NCI-H2107 treated with DMSO at 0.1 percent for 48 hours (cell line): ENCODE measurements around the gene SENP3.
A peak's percentile ranks its signal among the peaks of the same experiment; 100 is the strongest.

Experiments
- DNase-seq: peaks from one replicate; lab custom pipeline; 2025; ENCODE audit not compliant: unreplicated experiment; lab: John Stamatoyannopoulos, UW

SENP3 gene

GRCh38 chr17:7575959-7576358 is 14.2 kb downstream of the SENP3 start:
- no peak for DNase-seq

DNA sequence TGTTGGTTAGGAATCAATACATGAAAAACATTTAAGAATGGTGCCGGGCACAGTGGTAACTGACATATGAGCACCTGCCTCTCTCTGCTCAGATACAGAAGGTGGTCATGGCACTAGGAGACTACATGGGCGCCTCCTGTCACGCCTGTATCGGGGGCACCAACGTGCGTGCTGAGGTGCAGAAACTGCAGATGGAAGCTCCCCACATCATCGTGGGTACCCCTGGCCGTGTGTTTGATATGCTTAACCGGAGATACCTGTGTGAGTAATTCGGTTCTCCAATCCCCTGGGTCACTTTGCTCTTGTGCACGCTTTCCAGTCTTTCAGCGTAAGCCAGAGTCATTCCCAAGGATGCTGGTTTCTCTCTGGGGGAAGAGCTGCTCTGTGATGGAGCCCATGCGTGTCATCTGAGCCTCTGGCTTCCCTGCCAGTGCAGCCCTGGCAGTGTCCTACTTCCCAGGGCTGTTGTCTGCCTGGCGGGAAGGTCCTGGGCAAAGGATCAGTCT is 14.8 kb downstream of the SENP3 start:
- no peak for DNase-seq

GRCh38 chr17:7577327-7578199 is 15.8 kb downstream of the SENP3 start:
- no peak for DNase-seq

DNA sequence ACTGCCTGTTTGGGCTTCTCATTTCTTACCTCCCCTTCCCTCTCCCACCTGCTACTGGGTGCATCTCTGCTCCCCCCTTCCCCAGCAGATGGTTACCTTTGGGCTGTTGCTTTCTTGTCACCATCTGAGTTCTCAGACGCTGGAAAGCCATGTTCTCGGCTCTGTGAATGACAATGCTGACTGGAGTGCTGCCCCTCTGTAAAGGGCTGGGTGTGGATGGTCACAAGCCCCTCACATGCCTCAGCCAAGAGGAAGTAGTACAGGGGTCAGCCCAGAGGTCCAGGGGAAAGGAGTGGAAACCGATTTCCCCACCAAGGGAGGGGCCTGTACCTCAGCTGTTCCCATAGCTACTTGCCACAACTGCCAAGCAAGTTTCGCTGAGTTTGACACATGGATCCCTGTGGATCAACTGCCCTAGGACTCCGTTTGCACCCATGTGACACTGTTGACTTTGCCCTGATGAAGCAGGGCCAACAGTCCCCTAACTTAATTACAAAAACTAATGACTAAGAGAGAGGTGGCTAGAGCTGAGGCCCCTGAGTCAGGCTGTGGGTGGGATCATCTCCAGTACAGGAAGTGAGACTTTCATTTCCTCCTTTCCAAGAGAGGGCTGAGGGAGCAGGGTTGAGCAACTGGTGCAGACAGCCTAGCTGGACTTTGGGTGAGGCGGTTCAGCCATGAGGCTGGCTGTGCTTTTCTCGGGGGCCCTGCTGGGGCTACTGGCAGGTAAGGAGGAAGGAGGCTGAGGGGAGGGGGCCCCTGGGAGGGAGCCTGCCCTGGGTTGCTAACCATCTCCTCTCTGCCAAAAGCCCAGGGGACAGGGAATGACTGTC is 17.5 kb downstream of the SENP3 start, which contains the start of gene CD68:
TSS of gene CD68 (plus strand) at position 638 of the 833 bp plus-strand sequence. CDS start at position 678, 40 bp downstream.
- no peak for DNase-seq

- DNase-seq = no peak
Measured at GRCh38 chr17:7579834-7580603, 18.3 kb downstream of the SENP3 start.

DNA sequence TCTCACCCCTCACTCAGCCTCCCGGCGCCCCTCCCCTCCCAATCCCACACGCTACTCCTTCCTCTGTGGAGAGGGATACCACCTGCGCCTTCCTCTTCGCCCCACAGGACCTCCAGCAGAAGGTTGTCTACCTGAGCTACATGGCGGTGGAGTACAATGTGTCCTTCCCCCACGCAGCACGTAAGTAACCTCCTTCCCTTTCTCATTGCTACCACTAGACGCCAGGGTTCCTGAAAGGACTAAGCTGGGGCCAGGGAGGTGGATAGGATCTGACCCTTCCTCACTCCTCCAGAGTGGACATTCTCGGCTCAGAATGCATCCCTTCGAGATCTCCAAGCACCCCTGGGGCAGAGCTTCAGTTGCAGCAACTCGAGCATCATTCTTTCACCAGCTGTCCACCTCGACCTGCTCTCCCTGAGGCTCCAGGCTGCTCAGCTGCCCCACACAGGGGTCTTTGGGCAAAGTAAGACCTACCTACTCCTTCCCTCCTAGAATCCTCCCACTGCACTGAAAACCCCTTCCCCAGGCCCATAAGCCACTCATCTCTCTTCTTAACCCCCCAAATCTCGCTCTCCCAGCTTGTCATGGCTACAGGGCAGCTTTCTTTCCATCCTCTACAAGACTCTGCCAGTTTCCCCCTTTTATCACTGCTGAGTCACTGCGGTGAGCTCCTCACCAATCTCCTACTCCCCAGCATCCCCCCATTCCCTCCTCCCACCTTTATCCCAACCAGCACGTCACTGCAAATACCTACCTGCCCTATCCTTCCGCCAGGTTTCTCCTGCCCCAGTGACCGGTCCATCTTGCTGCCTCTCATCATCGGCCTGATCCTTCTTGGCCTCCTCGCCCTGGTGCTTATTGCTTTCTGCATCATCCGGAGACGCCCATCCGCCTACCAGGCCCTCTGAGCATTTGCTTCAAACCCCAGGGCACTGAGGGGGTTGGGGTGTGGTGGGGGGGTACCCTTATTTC is 19.2 kb downstream of the SENP3 start:
- DNase-seq = no peak

DNA sequence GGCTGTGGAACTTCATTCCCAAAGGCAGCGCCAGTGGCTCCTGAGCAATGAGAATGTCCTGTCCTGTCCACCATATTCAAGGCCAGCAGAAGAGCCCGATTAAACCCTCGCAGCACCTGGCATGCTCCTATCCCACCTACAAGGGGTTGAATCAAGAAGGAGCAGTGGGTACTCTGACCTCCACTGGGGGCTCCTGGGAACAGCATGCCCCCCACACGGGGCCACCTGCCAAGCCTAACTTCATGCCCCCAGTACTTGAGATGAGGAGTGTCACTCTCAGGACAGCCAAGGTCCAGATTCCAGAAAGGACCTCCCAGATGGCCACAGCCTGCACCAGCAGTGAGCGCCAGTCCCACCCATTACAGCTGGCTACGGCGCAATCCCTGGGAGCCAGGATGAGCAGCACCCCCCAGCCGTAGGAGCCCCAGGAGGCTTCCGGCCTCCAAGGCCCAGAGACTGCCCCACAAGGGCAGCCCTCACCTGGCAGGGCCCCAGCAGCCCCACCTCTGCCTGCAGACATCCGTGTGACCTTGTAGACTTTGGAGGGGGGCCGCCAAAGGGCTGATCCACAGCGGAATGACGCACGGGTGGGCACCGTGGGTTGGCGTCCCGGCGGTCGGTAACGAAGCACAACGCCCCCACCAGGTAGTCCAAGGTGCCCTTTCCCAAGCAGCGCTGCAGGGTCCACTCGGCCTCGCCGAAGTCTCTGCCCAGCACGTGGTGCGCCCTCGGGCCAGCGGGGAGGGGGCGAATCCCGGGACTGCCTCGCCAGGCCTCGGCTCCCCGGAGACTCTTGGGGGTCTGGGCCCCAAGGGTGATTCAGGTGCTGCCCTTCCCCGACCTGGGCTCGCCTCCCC is 20.9 kb downstream of the SENP3 start:
- DNase-seq = no peak

DNA sequence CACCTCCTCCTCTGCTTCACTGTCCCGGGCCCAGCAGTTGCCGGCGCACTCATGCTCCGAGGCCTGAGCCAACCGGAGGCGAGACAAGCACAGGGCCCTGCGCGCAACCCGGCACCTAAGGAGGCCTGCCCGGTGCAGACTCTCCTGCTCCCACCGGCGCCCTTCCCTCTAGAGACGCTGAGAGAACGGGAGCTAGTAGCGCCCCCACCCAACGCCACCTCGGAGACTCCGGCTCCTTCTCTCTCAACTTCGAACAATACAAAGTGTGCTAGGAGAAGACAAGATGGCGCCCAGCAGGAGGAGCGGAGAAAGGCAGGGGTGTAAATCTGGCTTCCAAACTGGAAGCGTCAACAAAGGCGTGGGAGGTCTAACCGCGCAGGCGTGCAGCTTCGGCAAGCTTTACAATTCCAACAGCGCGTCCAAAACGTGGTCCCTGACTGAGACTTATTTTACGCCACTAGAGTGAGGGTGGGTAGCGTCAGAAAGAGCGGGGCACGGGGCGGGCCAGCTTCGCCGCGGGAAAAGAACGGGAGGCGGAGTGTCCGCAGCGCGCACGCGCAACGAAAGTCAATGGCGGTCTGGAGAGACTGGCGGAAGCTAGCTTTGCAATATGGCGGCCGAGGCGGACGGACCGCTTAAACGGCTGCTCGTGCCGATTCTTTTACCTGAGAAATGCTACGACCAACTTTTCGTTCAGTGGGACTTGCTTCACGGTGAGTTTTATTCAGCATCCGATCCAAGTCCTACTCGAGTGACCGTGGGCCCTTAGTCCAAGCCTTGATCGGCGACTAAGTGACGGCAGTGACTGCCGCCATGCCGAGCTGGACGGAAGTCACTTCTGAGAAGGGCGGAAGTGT is 21.8 kb downstream of the SENP3 start, which contains the start of gene MPDU1:
TSS of gene MPDU1 (plus strand) at position 600 of the 857 bp plus-strand sequence. CDS start at position 611, 11 bp downstream.
- peak; percentile 72 for DNase-seq

DNA sequence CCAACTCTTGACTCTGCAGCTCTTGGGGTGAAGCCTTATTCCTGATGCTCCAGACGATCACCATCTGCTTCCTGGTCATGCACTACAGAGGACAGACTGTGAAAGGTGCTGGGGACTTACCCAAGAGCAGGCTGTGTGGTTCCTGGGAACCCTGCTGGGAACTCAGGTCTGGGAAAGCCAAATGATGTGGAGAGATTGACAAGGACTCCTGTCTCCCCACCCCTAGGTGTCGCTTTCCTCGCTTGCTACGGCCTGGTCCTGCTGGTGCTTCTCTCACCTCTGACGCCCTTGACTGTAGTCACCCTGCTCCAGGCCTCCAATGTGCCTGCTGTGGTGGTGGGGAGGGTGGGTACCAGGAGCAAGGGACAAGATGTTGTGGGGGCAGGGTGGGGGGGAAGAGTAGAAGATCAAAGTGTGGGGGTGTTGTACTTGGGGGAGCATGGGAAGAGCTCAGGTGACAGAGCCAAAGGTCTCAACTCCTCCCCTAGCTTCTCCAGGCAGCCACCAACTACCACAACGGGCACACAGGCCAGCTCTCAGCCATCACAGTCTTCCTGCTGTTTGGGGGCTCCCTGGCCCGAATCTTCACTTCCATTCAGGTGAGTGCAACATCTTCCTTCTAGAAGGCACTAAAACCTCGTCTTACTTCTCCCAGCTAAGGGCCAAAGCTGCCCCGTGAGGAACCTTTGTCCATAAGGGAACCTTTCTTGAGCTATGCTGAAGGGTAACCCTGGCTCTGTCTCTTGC is 25.1 kb downstream of the SENP3 start:
- peak; percentile 1 for DNase-seq

GRCh38 chr17:7587420-7588151 is 25.9 kb downstream of the SENP3 start:
- no peak for DNase-seq

DNA sequence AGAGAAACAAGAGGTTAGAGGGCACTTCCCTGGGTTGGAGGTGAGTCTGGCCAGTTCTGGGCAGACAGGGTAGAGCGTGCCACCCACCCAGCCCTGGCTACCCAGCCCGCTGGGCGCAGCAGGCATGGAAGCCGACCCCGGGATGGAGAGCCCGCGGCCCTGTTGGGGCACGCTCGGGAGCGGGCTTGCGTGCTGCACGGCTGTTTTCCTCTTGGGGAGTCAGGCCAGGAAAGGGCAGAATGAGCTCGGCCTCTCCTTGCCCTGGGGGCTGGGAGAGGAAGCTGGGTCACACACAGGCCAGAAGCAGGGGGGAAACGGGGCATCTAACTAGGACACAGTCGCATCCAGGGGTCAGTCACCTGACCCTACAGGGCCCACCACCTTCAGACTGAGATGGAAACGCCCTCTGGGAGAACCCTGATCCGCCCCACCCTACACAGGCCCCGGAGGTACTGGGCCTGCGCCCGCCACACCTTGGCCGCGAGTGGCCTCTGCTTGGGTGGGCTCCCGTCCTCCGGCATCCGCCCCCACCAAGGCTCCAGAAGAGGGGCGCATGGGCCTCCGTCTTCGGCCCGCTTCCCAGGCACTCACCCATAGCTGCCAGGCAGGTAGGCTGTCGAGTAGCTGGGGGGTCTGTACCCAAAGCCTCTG is 27.0 kb downstream of the SENP3 start:
- no peak for DNase-seq

- no peak for DNase-seq
Measured at GRCh38 chr17:7589204-7589868, 27.6 kb downstream of the SENP3 start.

GRCh38 chr17:7589891-7590691 is 28.4 kb downstream of the SENP3 start, which contains the start of gene SOX15:
Gene SOX15 (minus strand): TSS chr17:7590094. CDS start chr17:7589676, 418 bp downstream.
- DNase-seq = no peak

GRCh38 chr17:7590743-7591142 is 29.0 kb downstream of the SENP3 start:
- no peak for DNase-seq
